Activated CD4-positive, CD25-positive, alpha-beta regulatory T cell (primary cell): Measurements from ENCODE around the gene IGSF9B.

Source experiments
- DNase-seq, 4 experiments: peaks; one replicate each; lab custom pipeline; 2025; lab: John Stamatoyannopoulos, UW

Gene IGSF9B

DNA sequence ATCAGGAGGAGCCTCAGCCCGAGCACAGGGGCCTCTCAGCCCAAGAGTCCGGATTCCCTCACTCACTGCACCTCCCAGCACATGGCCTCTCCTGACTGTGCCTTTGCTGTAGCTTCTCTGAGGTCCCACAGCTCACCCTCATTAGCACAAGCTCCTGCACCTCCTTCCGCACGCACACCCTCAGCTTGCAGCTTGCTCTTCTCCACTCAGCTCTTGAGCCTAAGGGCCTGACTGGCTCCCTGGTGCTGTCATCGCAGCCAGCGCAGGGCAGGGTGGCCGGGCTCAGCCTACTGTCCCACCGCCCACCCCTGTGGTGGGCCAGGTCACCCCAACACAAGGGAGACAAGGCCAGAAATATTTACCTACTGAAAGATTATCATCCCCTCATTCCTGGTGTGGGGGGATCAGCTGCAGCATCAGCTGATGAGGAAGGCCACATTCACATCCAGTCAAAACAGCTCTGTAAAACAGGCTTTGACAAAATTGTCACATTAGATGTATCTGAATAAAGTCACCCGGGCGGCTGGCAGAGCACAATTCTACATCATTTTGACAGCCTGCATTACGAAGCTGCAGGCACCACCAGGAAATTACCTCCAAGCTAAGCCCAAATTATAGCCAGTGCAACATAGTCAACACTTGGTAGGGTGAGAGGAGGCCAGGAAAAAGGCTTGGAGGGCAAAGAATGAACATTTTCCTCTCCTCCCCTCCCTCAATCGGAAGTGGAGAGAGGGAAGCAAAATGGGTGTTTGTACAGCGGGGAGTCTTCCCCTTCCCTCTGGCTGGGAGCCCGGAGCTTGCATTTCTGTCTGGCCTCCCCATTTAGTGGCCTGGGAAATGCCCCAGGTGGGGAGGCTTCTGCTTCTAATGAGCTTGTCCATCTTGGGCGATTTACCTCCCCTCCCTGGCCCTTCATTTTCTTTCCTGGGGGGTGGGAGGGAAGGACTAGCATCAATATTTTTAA lies 29.5 kb upstream of the IGSF9B start:
- DNase-seq: no peak

DNA sequence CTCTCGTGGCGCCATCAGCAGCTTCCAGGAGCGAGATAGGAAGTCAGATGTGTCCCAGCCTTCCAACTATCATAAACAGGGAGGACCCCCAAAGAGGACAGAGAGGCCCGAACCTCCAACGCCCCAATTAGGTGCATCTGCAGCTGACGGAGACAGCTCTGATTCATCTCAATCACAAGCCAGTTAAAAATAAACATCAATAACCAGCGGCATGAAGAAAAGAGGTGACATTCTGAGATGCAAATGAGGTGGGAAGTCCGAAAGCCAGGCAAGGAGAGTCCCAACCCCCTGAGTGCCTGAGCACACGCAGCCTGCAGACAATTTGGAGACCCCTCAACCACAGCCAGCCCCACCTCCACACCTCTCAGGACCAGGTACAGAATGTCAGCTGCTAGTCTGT lies 28.1 kb upstream of the IGSF9B start:
- DNase-seq: no peak

DNA sequence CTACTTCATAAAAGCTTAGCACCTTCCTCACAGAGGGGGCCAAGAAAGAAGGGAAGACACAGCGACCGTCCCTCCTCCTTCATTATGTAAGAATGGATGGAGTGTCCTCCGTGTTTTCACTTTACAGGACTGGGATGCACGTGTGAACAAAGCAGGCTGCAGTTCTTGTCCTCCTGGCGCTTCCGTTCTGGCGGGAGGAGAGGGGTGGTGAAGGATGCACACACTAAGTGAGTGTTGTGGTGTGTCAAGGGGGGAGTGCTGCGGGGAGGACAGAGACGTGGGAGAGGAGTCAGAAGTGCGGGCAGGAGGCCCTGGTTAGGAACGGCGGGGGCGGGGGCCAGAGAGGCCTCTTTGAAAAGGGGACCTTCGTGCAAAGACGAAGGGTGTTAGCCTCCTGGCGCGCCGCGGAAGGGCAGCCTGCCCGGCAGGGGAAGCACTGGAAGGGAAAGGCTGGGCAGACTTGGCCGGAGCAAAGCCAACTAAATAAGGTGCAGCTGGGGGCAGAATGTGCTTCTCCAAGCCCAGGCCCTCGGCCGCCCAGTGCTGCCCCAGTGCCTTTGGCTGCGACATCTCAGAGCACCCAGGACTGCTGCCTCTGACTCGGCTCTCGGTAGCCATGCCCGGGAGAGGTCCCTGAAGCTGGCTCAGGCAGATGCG lies 27.0 kb upstream of the IGSF9B start:
- no peak for DNase-seq

DNA sequence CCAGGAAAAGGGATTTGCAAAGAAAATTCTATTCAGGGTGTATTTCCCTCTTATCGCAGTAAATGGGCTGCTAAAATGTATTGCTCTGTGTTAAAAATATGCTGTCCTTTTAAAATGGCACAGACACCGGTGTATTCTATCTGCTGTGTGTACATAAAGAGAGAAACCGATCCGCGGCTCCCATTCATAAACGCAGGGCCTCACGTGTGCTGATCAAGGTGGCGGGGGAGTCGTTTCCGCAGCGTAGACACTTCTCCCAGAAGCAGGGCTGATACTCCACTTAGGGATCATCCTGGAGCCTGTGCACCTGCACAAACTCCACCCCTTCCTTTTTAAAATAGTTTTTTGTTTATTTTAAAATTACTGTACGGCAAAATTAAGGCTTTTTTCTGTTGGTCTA lies 26.1 kb upstream of the IGSF9B start:
- no peak for DNase-seq

DNA sequence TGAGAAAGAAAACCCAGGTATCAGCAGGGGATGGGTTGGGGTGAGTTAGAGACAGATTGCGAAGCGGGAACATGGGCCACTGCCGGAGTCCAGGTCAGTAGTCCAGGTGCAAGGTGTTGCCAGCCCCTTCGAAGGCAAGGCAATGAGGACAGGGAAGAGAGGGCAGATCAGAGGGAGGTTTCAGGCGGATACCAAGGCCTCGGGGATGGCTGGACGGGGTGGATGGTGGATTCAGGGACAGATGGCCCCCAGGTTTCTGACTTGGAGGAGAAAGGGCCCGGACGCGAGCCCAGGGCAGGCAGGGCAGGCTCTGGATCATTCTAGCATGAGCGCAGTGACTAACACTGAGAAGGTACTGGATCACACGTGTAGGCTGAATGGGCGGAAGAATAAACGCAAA lies 25.4 kb upstream of the IGSF9B start:
- DNase-seq: no peak

DNA sequence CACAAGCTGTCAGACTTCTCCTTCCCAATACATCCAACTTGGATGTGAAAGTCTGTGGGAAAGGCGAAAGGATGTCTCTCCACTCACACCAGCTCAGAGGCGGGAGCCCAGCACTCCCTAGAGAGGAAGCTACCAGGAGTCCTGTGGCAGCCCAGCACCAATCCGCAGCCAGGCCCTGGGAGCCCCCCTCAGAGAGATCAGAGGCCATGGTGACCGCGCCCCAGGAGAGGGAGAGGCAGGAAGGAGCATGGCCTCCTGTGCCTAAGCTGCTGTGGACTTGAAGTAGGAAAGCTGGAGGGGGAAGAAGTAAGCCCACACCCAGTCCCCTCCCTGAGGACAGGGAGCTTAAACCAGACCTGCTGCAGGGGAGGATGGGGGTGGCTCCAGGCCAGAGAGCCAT lies 24.4 kb upstream of the IGSF9B start:
- DNase-seq: no peak

DNA sequence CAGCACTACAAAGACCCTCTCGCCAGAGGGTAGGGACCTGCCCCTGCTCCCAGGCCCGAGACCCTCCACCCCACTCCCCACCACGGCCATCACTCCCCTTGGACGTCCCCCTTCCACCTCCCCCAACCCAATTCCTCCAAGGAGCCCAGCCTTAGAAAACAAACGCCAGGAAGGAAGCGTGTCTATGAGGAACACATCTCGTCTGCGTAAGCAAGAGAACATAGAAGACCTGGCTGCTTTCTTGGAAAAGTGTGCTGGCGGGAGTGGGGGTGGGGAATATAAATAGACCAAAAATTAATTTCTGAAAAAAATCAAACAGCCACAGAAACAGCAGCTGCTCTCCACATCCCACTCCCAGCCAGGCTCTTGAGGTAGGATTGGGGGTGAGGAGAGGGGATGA lies 23.9 kb upstream of the IGSF9B start:
- DNase-seq: no peak

DNA sequence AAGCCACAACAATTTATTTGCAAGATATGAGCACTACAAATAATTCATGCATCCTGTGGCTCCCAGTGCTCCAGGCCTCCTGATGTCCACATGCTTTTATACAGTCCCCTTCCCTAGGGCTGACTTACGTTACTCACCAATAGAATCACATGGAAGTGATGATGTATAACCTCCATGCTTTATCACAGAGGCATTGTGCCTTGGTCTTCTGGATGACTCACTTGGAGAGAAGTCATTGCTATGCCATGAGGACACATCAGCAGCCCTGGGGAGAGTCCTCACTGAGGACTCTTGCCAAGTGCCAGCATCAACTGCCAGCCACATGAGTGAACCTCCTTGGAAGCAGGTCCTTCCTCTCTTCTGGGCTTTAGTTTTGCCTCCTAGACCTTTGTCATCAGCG lies 22.0 kb upstream of the IGSF9B start:
- DNase-seq: no peak

DNA sequence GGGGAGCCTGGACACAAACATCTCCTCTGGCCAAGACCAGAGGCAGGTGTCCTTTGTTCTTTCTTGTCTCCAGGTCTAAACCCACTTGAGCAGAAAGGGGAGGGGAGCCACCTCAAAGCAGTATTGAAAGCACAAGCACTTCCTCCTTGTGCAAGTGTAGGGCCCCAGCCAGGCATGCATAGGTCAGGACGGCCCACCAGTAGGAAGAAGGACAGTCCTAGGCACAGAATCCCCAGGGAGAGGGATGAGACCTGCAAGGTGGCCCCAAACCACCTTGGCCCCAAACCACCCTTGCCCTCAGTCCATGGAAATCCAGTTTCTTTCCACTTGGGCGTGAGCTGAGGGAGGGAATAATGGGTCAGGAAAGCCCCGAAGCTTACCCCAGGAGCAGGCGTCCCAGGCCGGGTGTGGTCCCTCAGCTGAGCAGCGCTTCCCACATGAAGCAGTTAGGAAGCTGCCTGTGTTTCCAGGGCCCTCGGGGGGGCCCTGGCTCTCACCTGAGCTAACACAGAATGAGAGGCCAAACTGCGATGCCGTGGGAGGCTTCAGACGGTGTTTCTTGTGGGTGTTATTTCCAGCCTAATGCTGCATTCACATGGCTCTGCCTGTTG lies 20.4 kb upstream of the IGSF9B start:
- no peak for DNase-seq

DNA sequence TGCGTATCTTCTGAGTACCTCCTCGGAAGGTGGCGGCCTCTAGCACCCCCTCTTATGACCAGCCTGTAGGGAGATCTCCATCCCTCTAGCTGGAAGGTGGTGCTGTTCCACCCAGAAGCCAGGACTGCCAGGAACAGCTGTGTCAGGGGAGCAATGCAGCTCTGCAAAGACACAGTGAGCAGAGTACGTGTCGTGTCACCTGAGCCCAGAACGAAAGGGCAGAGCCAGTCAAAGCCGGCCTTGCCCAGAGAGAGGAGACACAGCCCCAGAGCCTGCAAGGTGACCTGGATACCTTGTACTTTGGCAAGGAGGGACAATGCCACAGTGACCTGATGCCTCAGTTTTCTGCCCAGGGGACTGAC lies 18.7 kb upstream of the IGSF9B start:
- DNase-seq: no peak

DNA sequence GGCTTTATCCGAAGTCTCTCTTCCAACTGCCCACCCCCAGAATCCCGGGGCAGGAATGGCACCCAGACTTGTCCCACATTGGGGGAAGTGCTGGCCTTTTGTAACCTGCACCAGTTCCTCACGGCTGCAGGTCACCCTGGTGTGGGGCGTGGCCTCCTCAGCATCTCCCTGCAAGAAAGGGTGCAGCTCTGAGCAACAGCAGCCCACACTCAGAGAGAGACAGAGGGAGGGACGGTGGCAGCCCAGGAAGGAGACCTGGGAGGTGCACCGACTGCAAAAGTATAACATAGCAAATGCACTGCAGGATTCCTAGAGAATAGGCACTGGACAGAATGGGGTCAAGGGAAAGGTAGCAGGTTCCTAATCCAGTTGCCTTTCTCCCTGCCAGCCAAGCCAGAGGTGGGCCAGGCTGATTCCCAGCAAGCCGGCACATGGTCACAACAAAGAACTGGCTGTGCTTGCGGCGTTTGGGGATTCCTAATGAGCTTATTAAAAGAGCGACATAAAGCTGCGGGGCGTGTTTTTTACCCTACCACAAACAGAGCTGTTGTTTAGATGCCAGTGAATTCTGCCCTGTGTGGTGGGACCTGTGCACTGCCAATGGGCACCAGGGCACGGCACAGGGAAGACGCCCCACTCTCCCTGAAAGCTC lies 18.2 kb upstream of the IGSF9B start:
- DNase-seq: no peak

DNA sequence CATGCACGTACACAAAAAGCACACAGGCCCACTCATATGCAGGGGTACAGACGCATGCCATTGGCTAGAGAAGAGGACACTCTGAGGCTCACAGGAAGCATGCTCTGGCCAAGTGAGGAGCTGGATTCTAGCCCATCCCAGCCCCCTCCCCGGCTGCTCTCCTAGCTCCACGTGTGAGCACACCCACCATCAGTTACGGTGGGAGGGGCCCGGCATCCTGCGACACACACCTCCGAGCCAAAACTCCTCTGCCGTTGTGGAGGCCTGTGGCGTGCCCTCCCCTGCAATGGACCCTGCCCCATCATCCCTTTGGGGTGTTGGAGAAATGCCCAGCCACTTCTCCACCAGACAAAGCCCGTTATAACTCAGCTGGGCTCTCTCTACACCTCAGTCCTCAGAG lies 15.1 kb upstream of the IGSF9B start:
- DNase-seq: no peak

DNA sequence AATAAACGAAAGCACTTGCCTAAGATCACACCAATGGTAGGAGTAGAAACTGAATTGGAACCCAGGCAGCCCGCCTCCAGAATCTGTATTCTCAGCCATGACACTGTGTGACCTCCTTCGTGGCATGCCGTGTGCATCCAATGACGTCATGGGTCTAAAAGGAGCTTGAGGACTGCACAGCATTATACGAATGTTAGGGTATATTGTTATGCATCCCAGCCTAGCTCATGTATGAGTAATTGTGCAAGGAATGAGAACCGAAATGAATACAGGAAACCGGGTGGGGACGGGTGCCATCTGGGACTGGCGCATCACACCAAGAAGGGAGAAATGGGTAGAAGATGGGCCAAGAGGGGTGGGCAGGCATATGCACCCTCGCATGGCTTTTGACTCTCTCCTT lies 12.3 kb upstream of the IGSF9B start:
- DNase-seq: no peak

DNA sequence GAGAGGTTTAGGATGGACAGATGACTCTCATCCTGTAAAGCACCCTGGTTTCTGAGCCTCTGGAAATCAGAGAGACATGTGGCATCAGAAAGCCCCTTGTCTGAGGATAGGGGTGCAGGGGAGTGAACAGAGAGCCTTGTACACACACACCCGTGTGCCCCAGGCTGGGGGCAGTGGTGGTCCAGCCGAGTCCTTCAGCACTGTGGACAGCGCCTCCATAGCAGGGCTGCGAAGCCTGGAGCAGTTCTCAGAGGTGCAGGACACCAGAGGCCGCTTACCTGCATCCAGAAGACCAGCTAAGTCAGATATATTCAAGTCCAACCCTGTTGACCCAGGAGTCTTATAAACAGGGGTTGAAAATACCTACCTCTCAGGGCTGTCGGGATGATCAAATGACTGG lies 11.5 kb upstream of the IGSF9B start:
- no peak for DNase-seq

DNA sequence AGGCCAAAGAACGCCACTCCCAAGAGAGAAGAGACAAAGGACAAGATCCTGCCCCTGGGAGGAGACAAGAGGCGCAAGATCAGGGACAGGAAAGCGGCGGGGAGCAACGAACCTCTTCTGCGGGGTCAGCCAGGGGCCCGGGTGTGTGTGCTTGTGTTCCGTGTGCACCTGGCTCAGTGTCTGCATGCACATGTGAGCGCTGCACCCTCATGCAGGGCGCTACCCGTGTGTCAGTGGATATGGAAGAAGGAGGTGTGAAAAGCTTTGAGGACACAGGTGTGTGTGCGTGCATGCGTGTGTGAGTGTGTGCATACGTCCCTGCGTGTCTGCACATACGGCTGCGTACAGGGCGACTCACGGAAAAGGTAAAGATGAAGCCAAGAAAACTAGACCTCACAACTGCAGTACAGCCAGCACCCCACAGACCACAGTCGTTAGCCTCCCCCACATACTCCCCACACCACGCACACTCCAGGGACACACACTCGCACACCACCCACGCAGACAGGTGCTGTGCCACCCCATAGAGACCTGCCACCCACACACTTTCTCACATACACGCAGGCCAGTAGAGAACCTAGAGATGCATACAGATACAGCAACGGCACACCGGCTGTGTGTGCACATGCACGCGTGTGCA lies 11.0 kb upstream of the IGSF9B start:
- DNase-seq: no peak

DNA sequence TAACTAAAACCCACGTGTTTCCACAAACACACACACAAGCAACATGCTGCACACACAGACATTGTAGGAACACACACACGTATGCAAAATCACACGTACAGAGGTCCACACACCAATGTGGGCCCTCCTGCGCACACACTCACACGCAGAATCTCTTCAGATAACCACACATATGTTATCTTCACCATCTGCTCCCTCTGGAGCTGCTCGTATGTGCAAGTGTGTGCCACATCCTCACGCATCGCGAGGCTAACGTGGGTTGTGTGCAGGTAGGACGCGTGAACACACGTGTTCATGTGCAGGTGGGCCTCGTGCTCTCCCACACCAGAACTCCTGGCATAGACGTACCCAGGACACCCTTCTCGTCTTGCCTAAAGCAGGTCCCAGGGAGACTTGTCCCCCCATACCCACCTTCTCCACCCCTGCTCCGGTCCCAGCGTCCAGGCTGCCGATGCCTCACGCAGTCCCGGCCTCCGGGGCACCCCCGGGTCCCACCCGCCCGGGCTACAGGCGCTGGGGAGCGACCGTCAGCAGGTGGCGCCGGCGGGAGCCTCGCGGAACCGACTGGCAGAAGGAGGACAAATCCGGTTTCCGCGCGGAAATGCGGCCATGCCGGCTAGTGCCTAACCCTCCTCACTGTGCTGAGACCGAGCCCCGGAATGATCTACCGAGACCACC lies 10.3 kb upstream of the IGSF9B start:
- peak; percentile 29 to 47 (median 40) for DNase-seq

DNA sequence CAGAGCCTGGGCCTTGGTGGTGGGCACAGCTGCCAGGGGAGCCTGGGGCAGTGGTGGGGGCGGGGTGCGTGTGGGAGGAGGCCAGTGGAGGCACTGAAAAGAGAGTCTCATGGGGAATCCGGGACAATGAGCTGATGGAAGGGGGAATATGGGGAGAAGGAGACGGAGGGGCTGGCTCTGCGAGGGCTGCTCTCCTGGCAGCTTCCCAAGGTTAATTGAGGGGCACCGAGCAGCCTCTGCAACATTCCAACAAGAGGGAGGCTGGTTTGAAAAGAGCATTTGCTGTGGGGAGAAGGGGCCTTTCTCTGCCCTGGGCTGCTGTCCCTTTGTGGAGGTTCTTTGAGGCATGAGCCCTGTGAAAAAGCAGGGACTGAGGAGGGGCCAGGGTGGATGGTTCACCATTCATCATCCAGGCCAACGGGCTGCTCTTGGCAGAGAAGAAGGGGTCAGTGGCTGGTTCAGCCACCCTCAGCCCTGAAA lies 9.4 kb upstream of the IGSF9B start:
- DNase-seq: no peak

DNA sequence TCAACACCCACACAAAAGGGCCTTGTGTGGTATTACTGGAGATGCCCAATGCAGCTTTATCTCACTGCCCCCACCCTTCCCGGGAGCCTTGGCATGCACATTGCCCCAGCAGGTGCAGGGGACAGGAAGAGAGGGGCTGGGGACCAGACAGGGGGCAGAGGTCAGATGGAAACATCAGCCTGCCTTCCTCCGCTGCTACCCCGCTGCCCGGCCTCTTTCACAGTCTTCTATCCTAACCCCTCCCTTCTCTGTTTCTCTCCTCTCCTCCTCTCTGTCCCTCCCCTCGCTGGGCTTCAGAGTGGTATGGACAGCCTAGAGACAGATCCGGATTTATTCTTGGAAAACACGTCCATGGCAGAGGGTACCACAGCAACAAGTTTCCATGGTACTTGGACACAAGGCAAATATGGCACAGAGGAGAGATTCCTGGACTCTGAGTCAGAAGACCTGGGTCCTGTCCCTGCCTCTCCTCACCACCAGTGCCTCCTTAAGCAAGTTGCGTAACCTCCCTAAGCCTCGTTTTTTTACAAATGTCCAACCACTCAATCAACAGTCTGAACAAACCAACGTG lies 8.3 kb upstream of the IGSF9B start:
- DNase-seq: no peak

DNA sequence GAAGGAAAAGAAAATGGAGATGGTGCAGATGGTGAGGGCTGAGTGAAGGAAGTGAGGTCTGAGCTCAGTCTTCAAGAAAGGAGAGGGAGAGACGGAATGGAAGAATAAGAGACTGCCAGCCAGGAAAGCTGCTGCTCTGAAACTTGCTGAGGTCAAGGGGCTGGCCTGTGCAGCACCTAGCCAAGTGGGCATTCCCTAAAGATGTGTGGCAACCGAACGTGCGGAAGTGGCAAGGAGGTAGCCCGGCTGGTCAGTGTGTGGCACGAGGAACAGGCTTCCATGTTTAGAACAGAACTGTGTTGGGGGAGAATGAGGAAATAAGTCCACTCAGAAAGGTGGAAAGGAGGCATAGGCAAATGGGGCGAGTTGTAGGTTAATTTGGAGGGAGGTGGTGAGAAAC lies 7.6 kb upstream of the IGSF9B start:
- no peak for DNase-seq

DNA sequence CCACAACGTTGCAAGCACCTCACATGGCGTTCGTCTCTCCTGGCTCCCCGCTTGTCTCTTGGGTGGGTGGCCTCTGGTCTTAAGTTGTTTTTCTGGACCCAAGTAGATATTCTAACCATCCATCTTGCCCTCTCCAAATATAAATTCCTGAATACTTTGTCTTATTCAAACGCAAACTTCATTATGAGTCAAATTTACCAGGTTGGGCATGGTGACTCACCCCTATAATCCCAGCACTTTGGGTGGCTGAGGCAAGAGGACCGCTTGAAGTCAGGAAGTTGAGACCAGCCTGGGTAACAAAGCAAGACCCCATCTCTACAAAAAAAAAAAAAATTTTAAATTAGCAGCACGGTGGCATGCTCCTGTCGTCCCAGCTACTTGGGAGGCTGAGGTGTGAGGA lies 5.1 kb upstream of the IGSF9B start:
- no peak for DNase-seq

DNA sequence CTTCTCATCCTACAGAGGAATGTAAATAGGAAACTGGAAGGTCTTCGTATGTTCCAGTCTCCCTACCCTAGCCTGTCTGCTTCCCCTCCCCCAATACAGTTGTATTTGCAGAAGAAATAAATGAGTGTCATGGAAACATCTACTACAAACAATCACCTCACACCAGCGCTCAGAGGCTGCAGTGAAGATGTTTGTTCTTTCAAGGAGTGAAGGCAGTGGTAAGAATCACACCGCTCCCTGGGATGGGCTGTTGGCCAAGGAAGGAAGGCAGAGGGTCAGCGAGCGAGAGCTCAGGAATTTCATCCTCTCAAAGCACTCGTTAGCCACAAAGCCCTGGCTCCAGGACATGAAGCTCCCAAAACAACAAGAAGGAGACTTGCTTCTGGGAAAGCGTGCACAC lies 1.1 kb upstream of the IGSF9B start:
- DNase-seq: no peak
